ENCODE measurements around the gene POMGNT2.

Gene POMGNT2

DNA sequence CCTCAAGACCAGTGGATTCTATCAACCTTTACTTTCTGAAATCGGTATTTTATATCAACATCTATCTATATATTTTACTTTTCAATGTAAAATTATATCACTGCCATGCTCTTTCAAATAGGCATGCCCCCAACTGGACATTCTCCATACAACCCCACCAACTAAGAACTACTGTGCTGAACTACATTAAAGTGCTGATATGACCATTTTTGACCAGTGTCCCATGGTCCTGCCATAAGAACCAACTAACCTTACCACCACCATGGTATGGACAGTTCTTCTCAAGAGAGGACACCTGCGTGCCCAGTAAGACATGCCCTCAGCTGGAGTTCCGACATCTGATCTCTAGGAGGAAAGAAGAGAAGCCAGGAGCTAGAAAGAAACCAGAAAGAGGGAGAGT is 15.6 kb downstream of the POMGNT2 start:
- ChIA-PET CTCF (interaction anchor here (0.6 kb wide), 1 partner anchor 63 kb away, joined by 3 read pairs; no protein-coding TSS in a partner anchor), POLR2A (no interaction called here)
- Histone ChIP-seq H3K9me3 (ENCODE audit: control insufficient read depth, insufficient read depth, low read depth, low read length) (no peaks in the 10 kb centered on the region), H3K27ac (ENCODE audit: extremely low read depth, low read depth, low read length) (no peak overlapping the region), H3K36me3 (ENCODE audit: control insufficient read depth in 2 of 2, insufficient read depth in 1 of 2, low read length in 2 of 2) (peaks cover 0 to 3% of the 10 kb centered on the region in 2 experiments; a peak in 1 of 3 replicates), H3K4me3 (ENCODE audit: low read depth, low read length) (no peak overlapping the region), H3K4me1 (ENCODE audit: control insufficient read depth, insufficient read depth, low read length) (no peaks in the 10 kb centered on the region; the same call in 1 of the 2 replicates)
- TF ChIP-seq, protein P1, sequence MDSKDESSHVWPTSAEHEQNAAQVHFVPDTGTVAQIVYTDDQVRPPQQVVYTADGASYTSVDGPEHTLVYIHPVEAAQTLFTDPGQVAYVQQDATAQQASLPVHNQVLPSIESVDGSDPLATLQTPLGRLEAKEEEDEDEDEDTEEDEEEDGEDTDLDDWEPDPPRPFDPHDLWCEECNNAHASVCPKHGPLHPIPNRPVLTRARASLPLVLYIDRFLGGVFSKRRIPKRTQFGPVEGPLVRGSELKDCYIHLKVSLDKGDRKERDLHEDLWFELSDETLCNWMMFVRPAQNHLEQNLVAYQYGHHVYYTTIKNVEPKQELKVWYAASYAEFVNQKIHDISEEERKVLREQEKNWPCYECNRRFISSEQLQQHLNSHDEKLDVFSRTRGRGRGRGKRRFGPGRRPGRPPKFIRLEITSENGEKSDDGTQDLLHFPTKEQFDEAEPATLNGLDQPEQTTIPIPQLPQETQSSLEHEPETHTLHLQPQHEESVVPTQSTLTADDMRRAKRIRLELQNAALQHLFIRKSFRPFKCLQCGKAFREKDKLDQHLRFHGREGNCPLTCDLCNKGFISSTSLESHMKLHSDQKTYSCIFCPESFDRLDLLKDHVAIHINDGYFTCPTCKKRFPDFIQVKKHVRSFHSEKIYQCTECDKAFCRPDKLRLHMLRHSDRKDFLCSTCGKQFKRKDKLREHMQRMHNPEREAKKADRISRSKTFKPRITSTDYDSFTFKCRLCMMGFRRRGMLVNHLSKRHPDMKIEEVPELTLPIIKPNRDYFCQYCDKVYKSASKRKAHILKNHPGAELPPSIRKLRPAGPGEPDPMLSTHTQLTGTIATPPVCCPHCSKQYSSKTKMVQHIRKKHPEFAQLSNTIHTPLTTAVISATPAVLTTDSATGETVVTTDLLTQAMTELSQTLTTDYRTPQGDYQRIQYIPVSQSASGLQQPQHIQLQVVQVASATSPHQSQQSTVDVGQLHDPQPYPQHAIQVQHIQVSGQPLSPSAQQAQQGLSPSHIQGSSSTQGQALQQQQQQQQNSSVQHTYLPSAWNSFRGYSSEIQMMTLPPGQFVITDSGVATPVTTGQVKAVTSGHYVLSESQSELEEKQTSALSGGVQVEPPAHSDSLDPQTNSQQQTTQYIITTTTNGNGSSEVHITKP (tag by site-specific recombination; IDR thresholded peaks at IDR 0.05): no peak
- TF ChIP-seq ZNF335 (tag by site-specific recombination; conservative IDR thresholded peaks at IDR 0.05): no peak
- TF ChIP-seq, protein P2, sequence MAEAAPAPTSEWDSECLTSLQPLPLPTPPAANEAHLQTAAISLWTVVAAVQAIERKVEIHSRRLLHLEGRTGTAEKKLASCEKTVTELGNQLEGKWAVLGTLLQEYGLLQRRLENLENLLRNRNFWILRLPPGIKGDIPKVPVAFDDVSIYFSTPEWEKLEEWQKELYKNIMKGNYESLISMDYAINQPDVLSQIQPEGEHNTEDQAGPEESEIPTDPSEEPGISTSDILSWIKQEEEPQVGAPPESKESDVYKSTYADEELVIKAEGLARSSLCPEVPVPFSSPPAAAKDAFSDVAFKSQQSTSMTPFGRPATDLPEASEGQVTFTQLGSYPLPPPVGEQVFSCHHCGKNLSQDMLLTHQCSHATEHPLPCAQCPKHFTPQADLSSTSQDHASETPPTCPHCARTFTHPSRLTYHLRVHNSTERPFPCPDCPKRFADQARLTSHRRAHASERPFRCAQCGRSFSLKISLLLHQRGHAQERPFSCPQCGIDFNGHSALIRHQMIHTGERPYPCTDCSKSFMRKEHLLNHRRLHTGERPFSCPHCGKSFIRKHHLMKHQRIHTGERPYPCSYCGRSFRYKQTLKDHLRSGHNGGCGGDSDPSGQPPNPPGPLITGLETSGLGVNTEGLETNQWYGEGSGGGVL (tag by site-specific recombination; IDR thresholded peaks at IDR 0.05): no peak
- TF ChIP-seq ZNF555 (tag by site-specific recombination; conservative IDR thresholded peaks at IDR 0.05): no peak
- TF ChIP-seq KLF8 (tag by site-specific recombination; IDR thresholded peaks at IDR 0.05): no peak
- no peak for TF ChIP-seq ZNF777 (tag by site-specific recombination; IDR thresholded peaks at IDR 0.05; ENCODE audit: borderline replicate concordance)
- TF ChIP-seq ZNF157 (tag by site-specific recombination; IDR thresholded peaks at IDR 0.05): no peak
- TF ChIP-seq, protein P3, sequence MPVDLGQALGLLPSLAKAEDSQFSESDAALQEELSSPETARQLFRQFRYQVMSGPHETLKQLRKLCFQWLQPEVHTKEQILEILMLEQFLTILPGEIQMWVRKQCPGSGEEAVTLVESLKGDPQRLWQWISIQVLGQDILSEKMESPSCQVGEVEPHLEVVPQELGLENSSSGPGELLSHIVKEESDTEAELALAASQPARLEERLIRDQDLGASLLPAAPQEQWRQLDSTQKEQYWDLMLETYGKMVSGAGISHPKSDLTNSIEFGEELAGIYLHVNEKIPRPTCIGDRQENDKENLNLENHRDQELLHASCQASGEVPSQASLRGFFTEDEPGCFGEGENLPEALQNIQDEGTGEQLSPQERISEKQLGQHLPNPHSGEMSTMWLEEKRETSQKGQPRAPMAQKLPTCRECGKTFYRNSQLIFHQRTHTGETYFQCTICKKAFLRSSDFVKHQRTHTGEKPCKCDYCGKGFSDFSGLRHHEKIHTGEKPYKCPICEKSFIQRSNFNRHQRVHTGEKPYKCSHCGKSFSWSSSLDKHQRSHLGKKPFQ (tag by site-specific recombination; IDR thresholded peaks at IDR 0.05): no peak
- TF ChIP-seq, protein P4, sequence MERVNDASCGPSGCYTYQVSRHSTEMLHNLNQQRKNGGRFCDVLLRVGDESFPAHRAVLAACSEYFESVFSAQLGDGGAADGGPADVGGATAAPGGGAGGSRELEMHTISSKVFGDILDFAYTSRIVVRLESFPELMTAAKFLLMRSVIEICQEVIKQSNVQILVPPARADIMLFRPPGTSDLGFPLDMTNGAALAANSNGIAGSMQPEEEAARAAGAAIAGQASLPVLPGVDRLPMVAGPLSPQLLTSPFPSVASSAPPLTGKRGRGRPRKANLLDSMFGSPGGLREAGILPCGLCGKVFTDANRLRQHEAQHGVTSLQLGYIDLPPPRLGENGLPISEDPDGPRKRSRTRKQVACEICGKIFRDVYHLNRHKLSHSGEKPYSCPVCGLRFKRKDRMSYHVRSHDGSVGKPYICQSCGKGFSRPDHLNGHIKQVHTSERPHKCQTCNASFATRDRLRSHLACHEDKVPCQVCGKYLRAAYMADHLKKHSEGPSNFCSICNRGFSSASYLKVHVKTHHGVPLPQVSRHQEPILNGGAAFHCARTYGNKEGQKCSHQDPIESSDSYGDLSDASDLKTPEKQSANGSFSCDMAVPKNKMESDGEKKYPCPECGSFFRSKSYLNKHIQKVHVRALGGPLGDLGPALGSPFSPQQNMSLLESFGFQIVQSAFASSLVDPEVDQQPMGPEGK (tag by site-specific recombination; IDR thresholded peaks at IDR 0.05): no peak

DNA sequence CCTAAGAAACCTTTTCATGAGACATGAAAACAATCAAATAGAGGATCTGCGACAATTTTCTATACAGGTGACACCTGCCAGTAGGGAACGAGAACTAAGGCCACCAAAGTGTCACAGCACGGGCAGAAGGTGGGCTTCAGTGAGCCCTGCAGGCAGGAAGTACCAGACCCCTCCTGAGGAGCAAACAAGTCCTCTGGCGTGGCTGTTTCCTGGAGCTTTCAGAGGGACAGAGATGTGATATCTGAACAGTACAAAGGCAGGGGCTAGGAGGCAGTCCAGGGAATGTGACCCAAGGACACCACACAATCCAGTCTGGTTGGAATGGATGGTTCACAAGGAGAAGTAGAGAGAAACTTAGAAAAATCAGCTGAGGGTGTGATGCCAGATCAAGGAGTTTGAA is 16.8 kb downstream of the POMGNT2 start:
- Histone ChIP-seq H3K4me3 (ENCODE audit: low read depth, low read length) (no peak overlapping the region), H3K36me3 (ENCODE audit: control insufficient read depth in 2 of 2, insufficient read depth in 1 of 2, low read length in 2 of 2) (peaks cover 0 to 3% of the 10 kb centered on the region in 2 experiments; a peak in 1 of 3 replicates), H3K9me3 (ENCODE audit: control insufficient read depth, insufficient read depth, low read depth, low read length) (no peaks in the 10 kb centered on the region), H3K27ac (ENCODE audit: extremely low read depth, low read depth, low read length) (no peak overlapping the region), H3K4me1 (ENCODE audit: control insufficient read depth, insufficient read depth, low read length) (no peaks in the 10 kb centered on the region; the same call in 1 of the 2 replicates)
- ChIA-PET CTCF (interaction anchor here (1.5 to 3.0 kb wide), 2 partner anchors 18 to 128 kb away, joined by 6 to 12 read pairs; no protein-coding TSS in a partner anchor), POLR2A (interaction anchor here (0.6 kb wide), 1 partner anchor 120 kb away, joined by 3 read pairs; no protein-coding TSS in a partner anchor)
- no peak for TF ChIP-seq ZNF221 (tag by site-specific recombination; IDR thresholded peaks at IDR 0.05; ENCODE audit: borderline replicate concordance)
- TF ChIP-seq KLF16 (tag by site-specific recombination; IDR thresholded peaks at IDR 0.05): no peak
- no peak for TF ChIP-seq SETDB1 (IDR thresholded peaks at IDR 0.05; ENCODE audit: insufficient read length, low read length)
- TF ChIP-seq ZSCAN23 (tag by site-specific recombination; IDR thresholded peaks at IDR 0.05): no peak
- no peak for TF ChIP-seq ZNF791 (tag by site-specific recombination; IDR thresholded peaks at IDR 0.05)
- TF ChIP-seq, protein P1 (tag by site-specific recombination; IDR thresholded peaks at IDR 0.05): no peak
- TF ChIP-seq ZNF626 (tag by site-specific recombination; IDR thresholded peaks at IDR 0.05): no peak
- TF ChIP-seq ZFP37 (tag by site-specific recombination; IDR thresholded peaks at IDR 0.05): no peak
- no peak for TF ChIP-seq ZNF658 (tag by site-specific recombination; IDR thresholded peaks at IDR 0.05)
- TF ChIP-seq, protein P5, sequence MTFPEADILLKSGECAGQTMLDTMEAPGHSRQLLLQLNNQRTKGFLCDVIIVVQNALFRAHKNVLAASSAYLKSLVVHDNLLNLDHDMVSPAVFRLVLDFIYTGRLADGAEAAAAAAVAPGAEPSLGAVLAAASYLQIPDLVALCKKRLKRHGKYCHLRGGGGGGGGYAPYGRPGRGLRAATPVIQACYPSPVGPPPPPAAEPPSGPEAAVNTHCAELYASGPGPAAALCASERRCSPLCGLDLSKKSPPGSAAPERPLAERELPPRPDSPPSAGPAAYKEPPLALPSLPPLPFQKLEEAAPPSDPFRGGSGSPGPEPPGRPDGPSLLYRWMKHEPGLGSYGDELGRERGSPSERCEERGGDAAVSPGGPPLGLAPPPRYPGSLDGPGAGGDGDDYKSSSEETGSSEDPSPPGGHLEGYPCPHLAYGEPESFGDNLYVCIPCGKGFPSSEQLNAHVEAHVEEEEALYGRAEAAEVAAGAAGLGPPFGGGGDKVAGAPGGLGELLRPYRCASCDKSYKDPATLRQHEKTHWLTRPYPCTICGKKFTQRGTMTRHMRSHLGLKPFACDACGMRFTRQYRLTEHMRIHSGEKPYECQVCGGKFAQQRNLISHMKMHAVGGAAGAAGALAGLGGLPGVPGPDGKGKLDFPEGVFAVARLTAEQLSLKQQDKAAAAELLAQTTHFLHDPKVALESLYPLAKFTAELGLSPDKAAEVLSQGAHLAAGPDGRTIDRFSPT (tag by site-specific recombination; IDR thresholded peaks at IDR 0.05): no peak
- no peak for TF ChIP-seq ZNF10 (tag by site-specific recombination; IDR thresholded peaks at IDR 0.05)
